HepG2 (cell line): ENCODE data around the gene EPB41L5. TPM values are rescaled to one million over a fixed set of nuclear protein-coding genes. Genes with fewer than 3 reads are reported as not detected.

Source experiments
- ATAC-seq: fragments of 200-7000 bp; cut with Tn5 transposase; 3 replicates; pipeline ENCODE4 v1.9.1; 2020; ENCODE audit warnings: mild to moderate bottlenecking, moderate library complexity
- BruUV-seq: library from RNA; stranded (reverse); fragments of 400-500 nt; replicated peaks from 2 replicates; lab custom pipeline; 2021; lab: Mats Ljungman, UMichigan
- CTCF ChIA-PET: fragments of 300-600 bp; formaldehyde crosslinking; extraction: SDS; loops from one replicate; lab custom pipeline; 2021; ENCODE audit warnings: low total read pairs, inconsistent platforms, low intra/inter-chr PET ratio; lab: Yijun Ruan, JAX
- POLR2A ChIA-PET: fragments of 350-600 bp; sonication (Branson Sonifier 250); formaldehyde crosslinking; loops from one replicate; lab custom pipeline; 2020; ENCODE audit warnings: antibody characterized with exemption, inconsistent platforms; lab: Yijun Ruan, JAX
- DNase-seq: peaks from one replicate; pipeline ENCODE4 v3.0.0-alpha.2; 2015; ENCODE audit warnings: low spot score
- FAIRE-seq: peaks from 3 replicates; lab custom pipeline; 2011; peaks lifted over from hg19 to GRCh38; lab: Jason Lieb, UNC
- H2AFZ ChIP-seq: one replicate; pipeline ENCODE4 v1.6.1; 2011; ENCODE audit warnings: low read length, inconsistent platforms
- H3K27ac ChIP-seq: fragments of 300-600 bp; 3 replicates; pipeline ENCODE4 v1.8.0; 2011; ENCODE audit warnings: mixed run types, mild to moderate bottlenecking, mixed read lengths, low read length, inconsistent platforms; ENCODE audit not compliant: insufficient read depth; ENCODE audit errors: extremely low read length
- H3K27me3 ChIP-seq, 2 experiments: fragments of 200-600 bp in 1 of 2; 2 replicates in 1 of 2; 3 replicates in 1 of 2; pipeline versions ENCODE4 v1.6.0 to v1.8.0; 2011; ENCODE audit warnings: low read length in 2 of 2, mild to moderate bottlenecking in 2 of 2, moderate library complexity in 2 of 2, inconsistent platforms in 1 of 2; ENCODE audit not compliant: insufficient read depth in 2 of 2, control insufficient read depth in 1 of 2
- H3K36me3 ChIP-seq, 2 experiments: fragments of 200-600 bp in 1 of 2; replicated peaks in 1 of 2; 2 replicates in 1 of 2; 3 replicates in 1 of 2; pipeline versions ENCODE4 v1.5.1 to v1.8.0; 2011; ENCODE audit warnings: low read length in 2 of 2, inconsistent platforms in 1 of 2; ENCODE audit not compliant: insufficient read depth in 2 of 2, control insufficient read depth in 1 of 2
- H3K4me1 ChIP-seq: 2 replicates; pipeline ENCODE4 v1.5.1; 2012; ENCODE audit warnings: low read length, inconsistent platforms; ENCODE audit not compliant: insufficient read depth
- H3K4me2 ChIP-seq: 2 replicates; pipeline ENCODE4 v1.6.0; 2011; ENCODE audit warnings: low read depth, low read length, inconsistent platforms
- H3K4me3 ChIP-seq, 3 experiments: fragments of 200-600 bp in 1 of 3; sonication (generic), shearing (Covaris generic) in 1 of 3; replicated peaks in 1 of 3; 2 replicates each; pipeline ENCODE4 v1.5.1; 2011 to 2016; ENCODE audit warnings: low read length in 3 of 3, inconsistent platforms in 2 of 3, low read depth in 2 of 3, mild to moderate bottlenecking in 2 of 3, control low read depth in 1 of 3, mixed read lengths in 1 of 3; ENCODE audit not compliant: insufficient read depth in 1 of 3
- H3K79me2 ChIP-seq: one replicate; pipeline ENCODE4 v1.6.1; 2011; ENCODE audit warnings: low read length, inconsistent platforms; ENCODE audit not compliant: insufficient read depth
- H3K9ac ChIP-seq: 2 replicates; pipeline ENCODE4 v1.6.0; 2011; ENCODE audit warnings: mild to moderate bottlenecking, low read depth, low read length, inconsistent platforms; ENCODE audit not compliant: insufficient read depth
- H3K9me3 ChIP-seq: 2 replicates; pipeline ENCODE4 v1.5.1; 2012; ENCODE audit warnings: mild to moderate bottlenecking, low read length
- H4K20me1 ChIP-seq: 2 replicates; pipeline ENCODE4 v1.6.0; 2011; ENCODE audit warnings: inconsistent platforms, mild to moderate bottlenecking, low read length, moderate library complexity; ENCODE audit not compliant: insufficient read depth
- E2F2 ChIP-seq: sonication (generic); formaldehyde crosslinking; IDR thresholded peaks from 2 replicates; pipeline ENCODE4 v1.4.0; 2020; ENCODE audit warnings: missing genetic modification reagents, borderline replicate concordance
- FIP1L1 ChIP-seq: fragments of 200-400 bp; formaldehyde crosslinking; IDR thresholded peaks from 2 replicates; pipeline ENCODE4 v1.6.1; 2018; ENCODE audit warnings: low read depth, mild to moderate bottlenecking, low read length, moderate library complexity, borderline replicate concordance; ENCODE audit not compliant: insufficient read depth
- FOSL2 ChIP-seq: sonication (generic); formaldehyde crosslinking; IDR thresholded peaks from 2 replicates; pipeline ENCODE4 v1.4.0; 2020; ENCODE audit warnings: missing genetic modification reagents
- IKZF4 ChIP-seq: sonication (generic); formaldehyde crosslinking; IDR thresholded peaks from 2 replicates; pipeline ENCODE4 v1.5.1; 2020; ENCODE audit warnings: borderline replicate concordance, mild to moderate bottlenecking, low read depth, missing genetic modification reagents; ENCODE audit errors: not compliant biosample characterization
- KLF13 ChIP-seq: sonication (generic); formaldehyde crosslinking; IDR thresholded peaks from 2 replicates; pipeline ENCODE4 v1.4.0; 2020; ENCODE audit warnings: mild to moderate bottlenecking, missing genetic modification reagents
- NRL ChIP-seq: sonication (generic); formaldehyde crosslinking; IDR thresholded peaks from 2 replicates; pipeline ENCODE4 v1.5.0; 2020; ENCODE audit warnings: missing genetic modification reagents, mild to moderate bottlenecking, moderate library complexity, borderline replicate concordance
- SRSF9 ChIP-seq: fragments of 200-400 bp; formaldehyde crosslinking; IDR thresholded peaks from 2 replicates; pipeline ENCODE4 v1.6.1; 2018; ENCODE audit warnings: borderline replicate concordance, mild to moderate bottlenecking, low read depth, low read length; ENCODE audit not compliant: insufficient read depth, poor library complexity, severe bottlenecking
- ZFP37 ChIP-seq: sonication (generic); formaldehyde crosslinking; IDR thresholded peaks from 2 replicates; pipeline ENCODE4 v1.4.0; 2020; ENCODE audit warnings: missing genetic modification reagents, borderline replicate concordance
- ZNF232 ChIP-seq: sonication (generic); formaldehyde crosslinking; IDR thresholded peaks from 2 replicates; pipeline ENCODE4 v1.4.0; 2020; ENCODE audit warnings: missing genetic modification reagents, borderline replicate concordance
- ZNF34 ChIP-seq: sonication (generic); formaldehyde crosslinking; IDR thresholded peaks from 2 replicates; pipeline ENCODE4 v1.4.0; 2020; ENCODE audit warnings: mild to moderate bottlenecking, missing genetic modification reagents, borderline replicate concordance
- ZNF530 ChIP-seq: sonication (generic); formaldehyde crosslinking; IDR thresholded peaks from 2 replicates; pipeline ENCODE4 v1.5.0; 2020; ENCODE audit warnings: low read depth, mild to moderate bottlenecking, missing genetic modification reagents
- ZNF660 ChIP-seq: sonication (generic); formaldehyde crosslinking; IDR thresholded peaks from 2 replicates; pipeline ENCODE4 v1.5.1; 2020; ENCODE audit warnings: mild to moderate bottlenecking, low read depth, missing genetic modification reagents, borderline replicate concordance
- WGBS: methylation state at CpG from one replicate; pipeline ENCODE4 v1.1.6; 2017; ENCODE audit warnings: low lambda C conversion rate; 5-methylcytosine and 5-hydroxymethylcytosine counted together
- in situ Hi-C: cut with HindIII; loops from 2 replicates; pipeline ENCODE4 v1.10.0; 2017; ENCODE audit warnings: low pct_unique_long_range_greater_than_20kb; ENCODE audit not compliant: extremely low pct_ligation_motif_present
- intact Hi-C: fragments of 100-400 bp; cut with micrococcal nuclease; formaldehyde crosslinking; loops from one replicate; pipeline ENCODE4 v1.10.0; 2022; ENCODE audit not compliant: unreplicated experiment
- polyA plus RNA-seq, 8 experiments: library from polyadenylated mRNA; depleted of rRNA in 3 of 8; stranded (reverse) in 7 of 8; unstranded in 1 of 8; fragments of >200 nt; fragmentation: Illumina TruSeq in 4 of 8; extraction: Trizol in 4 of 8; gene quantifications; 2 replicates each; pipeline versions ENCODE4 v1.2.1 to v1.2.3, GENCODE V29; 2011 to 2016; ENCODE audit warnings: low read depth in 4 of 8, missing spikeins in 1 of 8, mixed read lengths in 1 of 8; ENCODE audit not compliant: insufficient read depth in 1 of 8
- total RNA-seq, 5 experiments: library from RNA; depleted of rRNA; stranded (reverse); fragments of >200 nt; fragmentation: Illumina TruSeq; extraction: Trizol; gene quantifications; 2 replicates each; pipeline ENCODE4 v1.2.3, GENCODE V29; 2016; ENCODE audit warnings: low read depth in 1 of 5

EPB41L5 gene
- total and polyA plus RNA-seq, 2 of the 13 experiments (the other 11 are each of a cell fraction or from before 2014, with no cell fraction given), result 40.5 to 47.5 TPM

GRCh38 chr2:120005834-120006521, 6.9 kb upstream of the EPB41L5 start:
- in situ Hi-C loops, result no loop called here
- WGBS, result 73% methylated on average over 11 of the region's 11 CpGs
- CTCF ChIA-PET, result no interaction called here
- Histone ChIP-seq H3K4me2 (peak overlapping the region; percentile 63), H3K79me2 (no peaks in the 10 kb centered on the region), H3K9me3 (no peaks in the 10 kb centered on the region), H3K4me3 (peak overlapping the region in 2 of 3 experiments; percentile 4 to 36; a peak in 3 of 6 replicates), H2AFZ (peak overlapping the region; percentile 23), H3K27me3 (no peaks in the 10 kb centered on the region; a peak in 2 of 5 replicates), H3K9ac (no peak overlapping the region)
- intact Hi-C loops, result no loop called here
- no TSS peak for BruUV-seq
- peak; percentile 15; the same call in 1 of the 3 replicates for ATAC-seq
- no peak for DNase-seq
- TF ChIP-seq ZNF660 (CRISPR knock-in tag) (no peak), ZNF530 (CRISPR knock-in tag) (no peak), NRL (no peak), FOSL2 (CRISPR knock-in tag) (no peak), E2F2 (no peak), KLF13 (CRISPR knock-in tag) (no peak), ZFP37 (CRISPR knock-in tag) (no peak), IKZF4 (CRISPR knock-in tag) (no peak), FIP1L1 (no peak), ZNF34 (no peak), ZNF232 (CRISPR knock-in tag) (no peak), SRSF9 (no peak)
- TF ChIP-seq, all 625 proteins: peak for 0
- Histone ChIP-seq H4K20me1 (no peaks in the 10 kb centered on the region), H3K36me3 (no peaks in the 10 kb centered on the region), H3K27ac (no peak overlapping the region), H3K4me1 (peaks cover 15% of the 10 kb centered on the region)
- POLR2A ChIA-PET, result no interaction called here
- no peak for FAIRE-seq
